ENCODE results near the gene SHC2.
"Not testable (repeated sequence)": the region's sequence is repeated elsewhere in the genome, so short reads cannot be mapped to it uniquely, and the experiment has no call there.

Gene SHC2

GRCh38 chr19:444677-445210, 16.1 kb downstream of the SHC2 start:
- no peak for DNase-seq

- no peak for DNase-seq
Observed at GRCh38 chr19:443005-443404, 17.8 kb downstream of the SHC2 start.

- DNase-seq = no peak
Observed at GRCh38 chr19:442085-442484, 18.7 kb downstream of the SHC2 start.

- no peak for DNase-seq
Observed at GRCh38 chr19:441213-441836, 19.5 kb downstream of the SHC2 start.

- no peak for DNase-seq
Observed at GRCh38 chr19:440391-441212, 20.2 kb downstream of the SHC2 start.

GRCh38 chr19:439167-439900, 21.5 kb downstream of the SHC2 start:
- DNase-seq = no peak

- no peak for DNase-seq
Observed at GRCh38 chr19:438416-438958, 22.3 kb downstream of the SHC2 start.

GRCh38 chr19:437041-437440, 23.8 kb downstream of the SHC2 start:
- no peak for DNase-seq

- no peak for DNase-seq
Observed at GRCh38 chr19:436413-436950, 24.4 kb downstream of the SHC2 start.

- no peak for DNase-seq
Observed at GRCh38 chr19:435707-436412, 25.0 kb downstream of the SHC2 start.

- DNase-seq = no peak
Observed at GRCh38 chr19:435056-435706, 25.7 kb downstream of the SHC2 start.

- no peak for DNase-seq
Observed at GRCh38 chr19:434152-434960, 26.5 kb downstream of the SHC2 start.

GRCh38 chr19:430701-431100, 30.1 kb downstream of the SHC2 start:
- no peak for DNase-seq

GRCh38 chr19:428149-428548, 32.7 kb downstream of the SHC2 start:
- no peak for DNase-seq

GRCh38 chr19:427675-428074, 33.2 kb downstream of the SHC2 start:
- DNase-seq = not testable (repeated sequence)

- DNase-seq = no peak
Observed at GRCh38 chr19:426725-427445, 33.9 kb downstream of the SHC2 start.

GRCh38 chr19:425056-425455, 35.8 kb downstream of the SHC2 start:
- DNase-seq = no peak

- no peak for DNase-seq
Observed at GRCh38 chr19:424546-424945, 36.3 kb downstream of the SHC2 start.

- no peak for DNase-seq
Observed at GRCh38 chr19:423691-424466, 37.0 kb downstream of the SHC2 start.

- DNase-seq = not testable (repeated sequence)
Observed at GRCh38 chr19:422917-423226, 38.0 kb downstream of the SHC2 start.
